Muscle layer of duodenum (tissue), 2 donors: ENCODE measurements around the gene CALML6.
"Not testable (repeated sequence)": the region's sequence is repeated elsewhere in the genome, so short reads cannot be mapped to it uniquely, and the experiment has no call there.

Source experiments
- H3K27ac ChIP-seq: one replicate; pipeline ENCODE4 v1.7.0; 2013; ENCODE audit warnings: mild to moderate bottlenecking, low read length
- H3K27me3 ChIP-seq: one replicate; pipeline ENCODE4 v1.7.0; 2013; ENCODE audit warnings: low read depth, mild to moderate bottlenecking, control low read depth, low read length
- H3K36me3 ChIP-seq, 2 donors: one replicate each; pipeline ENCODE4 v1.7.0; 2013; ENCODE audit warnings: low read length in 2 of 2, control low read depth in 1 of 2, mild to moderate bottlenecking in 1 of 2; ENCODE audit not compliant: insufficient read depth in 2 of 2, control insufficient read depth in 1 of 2
- H3K4me1 ChIP-seq, 2 donors: one replicate each; pipeline ENCODE4 v1.7.0; 2013; ENCODE audit warnings: low read length in 2 of 2, mild to moderate bottlenecking in 2 of 2, control low read depth in 1 of 2, moderate library complexity in 1 of 2; ENCODE audit not compliant: insufficient read depth in 2 of 2, control insufficient read depth in 1 of 2
- H3K4me3 ChIP-seq, 2 donors: one replicate each; pipeline ENCODE4 v1.7.0; 2013; ENCODE audit warnings: low read length in 2 of 2, low read depth in 1 of 2, mild to moderate bottlenecking in 1 of 2
- H3K9me3 ChIP-seq, 2 donors: one replicate each; pipeline ENCODE4 v1.7.0; 2013; ENCODE audit warnings: low read length in 2 of 2, control low read depth in 1 of 2, mild to moderate bottlenecking in 1 of 2; ENCODE audit not compliant: control insufficient read depth in 1 of 2
- donor health status: healthy.

The CALML6 gene

DNA sequence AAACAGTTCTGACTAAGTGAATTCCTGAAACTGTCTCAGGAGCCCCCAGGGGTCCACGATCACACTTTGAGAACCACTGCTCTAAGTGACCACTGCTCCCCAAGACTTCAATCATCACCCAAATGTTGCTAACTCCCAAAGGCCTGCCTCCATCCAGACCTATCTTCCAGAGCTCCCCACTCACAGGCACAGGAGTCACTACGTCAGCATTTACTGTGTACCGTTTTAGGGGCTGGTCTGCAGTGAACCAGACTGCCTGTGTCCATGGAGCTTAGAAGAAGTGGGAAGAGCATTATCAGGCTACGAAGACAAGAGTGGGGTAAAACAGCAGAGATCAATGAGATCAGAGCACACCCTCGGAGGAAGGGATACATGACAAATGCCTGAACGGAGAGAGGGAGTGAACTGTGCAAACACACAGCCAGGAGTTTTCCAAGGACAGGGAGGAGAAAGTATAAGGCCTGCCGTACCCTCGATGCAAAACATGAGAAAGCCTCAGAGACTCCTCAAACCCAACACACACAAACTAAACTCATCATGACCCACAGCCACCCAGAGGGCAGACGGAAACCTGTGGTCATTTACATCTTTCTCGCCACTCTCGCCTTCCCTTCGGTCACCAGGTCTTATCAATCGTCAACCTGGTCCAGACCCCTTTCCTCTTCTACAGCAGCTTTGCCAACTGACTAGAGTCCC, 34.3 kb upstream of the CALML6 start:
- Histone ChIP-seq H3K27ac (peak overlapping the region; percentile 36), H3K4me1 (peaks cover 2 to 59% of the 10 kb centered on the region in 2 donors), H3K27me3 (no peaks in the 10 kb centered on the region), H3K4me3 (peak overlapping the region in 1 of 2 donors; percentile 13), H3K9me3 (no peaks in the 10 kb centered on the region), H3K36me3 (peaks cover 5 to 12% of the 10 kb centered on the region in 2 donors)

DNA sequence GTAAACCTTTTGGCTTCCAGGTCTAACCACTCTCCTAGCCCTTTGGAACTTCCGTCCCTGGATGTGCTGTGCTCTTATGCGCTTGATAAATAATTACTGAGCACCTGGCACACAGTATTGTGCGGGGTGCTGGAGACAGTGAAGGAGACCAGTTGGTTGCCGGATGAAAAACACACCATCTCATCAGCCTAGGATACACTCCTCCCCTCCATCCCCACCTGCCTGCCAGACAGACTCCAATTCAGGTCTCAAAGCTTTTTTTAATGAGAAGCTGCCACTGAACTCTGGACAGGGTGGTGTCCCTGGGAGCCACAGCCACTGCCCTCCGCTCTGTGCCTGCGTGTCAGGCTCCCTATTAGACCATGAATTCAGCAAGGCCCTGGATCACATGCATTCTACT, 33.3 kb upstream of the CALML6 start:
- Histone ChIP-seq H3K27me3 (no peaks in the 10 kb centered on the region), H3K27ac (no peak overlapping the region), H3K4me1 (peaks cover 0 to 58% of the 10 kb centered on the region in 2 donors), H3K9me3 (no peaks in the 10 kb centered on the region), H3K4me3 (no peak overlapping the region), H3K36me3 (peaks cover 0 to 3% of the 10 kb centered on the region in 2 donors)

DNA sequence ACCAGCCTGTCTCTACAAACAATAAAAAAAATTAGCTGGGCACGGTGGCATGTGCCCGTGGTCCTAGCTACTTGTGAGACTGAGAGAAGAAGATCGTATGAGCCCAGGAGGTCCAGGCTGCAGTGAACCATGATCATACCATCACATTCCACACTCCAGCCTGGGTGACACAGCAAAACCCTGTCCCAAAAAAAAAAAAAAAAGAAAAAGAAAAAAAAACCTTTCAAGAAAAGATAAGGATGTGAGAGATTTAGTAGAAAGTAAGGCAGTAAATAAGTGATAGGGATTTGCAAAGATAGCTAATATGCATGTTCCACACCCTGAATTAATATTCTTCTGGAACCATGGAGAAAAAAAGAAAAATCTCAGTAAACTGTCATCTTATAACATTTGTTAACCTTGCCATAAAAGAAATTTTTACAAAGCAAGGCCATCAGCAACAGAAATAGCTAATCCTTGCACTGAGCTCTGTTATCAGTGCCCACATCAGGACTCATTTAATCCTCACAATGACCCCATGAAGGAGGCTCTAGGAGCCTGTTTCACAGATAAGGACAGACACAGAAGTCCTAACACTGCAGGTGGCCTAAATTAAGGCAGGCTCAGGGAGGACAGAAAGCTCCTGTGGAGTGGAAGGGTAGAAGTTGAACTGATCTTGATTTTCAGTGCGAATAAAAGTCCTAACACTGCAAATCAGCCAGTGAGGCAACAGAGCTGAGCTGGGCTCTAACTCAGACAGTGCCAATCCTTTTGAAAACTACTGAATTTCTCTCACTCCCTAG, 31.8 kb upstream of the CALML6 start:
- Histone ChIP-seq H3K27ac (no peak overlapping the region), H3K4me3 (no peak overlapping the region), H3K36me3 (peaks cover 0 to 3% of the 10 kb centered on the region in 2 donors), H3K4me1 (peaks cover 0 to 62% of the 10 kb centered on the region in 2 donors), H3K27me3 (no peaks in the 10 kb centered on the region), H3K9me3 (no peaks in the 10 kb centered on the region)

GRCh38 chr1:1883890-1884289, 31.2 kb upstream of the CALML6 start:
- H3K27me3 ChIP-seq, H3K27ac ChIP-seq, H3K9me3 ChIP-seq, H3K36me3 ChIP-seq, H3K4me3 ChIP-seq: not testable (repeated sequence)
- H3K4me1 ChIP-seq, result peaks cover 3 to 64% of the 10 kb centered on the region in 2 donors

DNA sequence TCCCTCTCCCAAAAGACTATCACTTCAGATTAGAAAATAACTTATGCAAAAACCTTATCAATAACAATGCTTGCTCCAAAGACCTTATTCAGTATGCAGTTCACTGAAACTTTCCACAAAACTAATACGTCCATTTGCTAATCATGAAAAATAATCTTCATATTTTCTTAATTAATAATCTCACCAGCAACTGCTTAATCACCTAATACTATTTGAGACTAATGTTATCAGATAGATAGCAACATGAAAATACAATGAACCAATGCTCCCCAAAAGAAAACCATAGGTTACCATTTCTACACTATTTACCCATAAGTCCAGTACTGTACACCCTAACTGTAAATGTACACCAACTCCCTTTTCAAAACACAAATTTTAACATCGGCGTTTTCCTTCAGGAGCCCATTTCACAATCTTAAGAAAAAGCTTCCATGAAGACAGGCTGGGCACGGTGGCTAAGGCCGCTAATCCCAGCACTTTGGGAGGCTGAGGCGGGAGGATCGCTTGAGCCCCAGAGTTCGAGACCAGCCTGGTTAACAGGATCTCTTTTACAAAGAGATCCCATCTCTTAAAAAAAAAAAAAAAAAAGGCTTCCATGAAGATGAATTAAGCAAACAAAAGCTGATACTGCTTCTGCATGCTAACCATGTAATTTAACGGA, 25.8 kb upstream of the CALML6 start:
- H3K4me3 ChIP-seq, result peak overlapping the region; percentile 78 to 88
- peaks cover 7 to 41% of the 10 kb centered on the region in 2 donors for H3K4me1 ChIP-seq
- no peaks in the 10 kb centered on the region for H3K36me3 ChIP-seq
- peak overlapping the region; percentile 74 for H3K27ac ChIP-seq
- H3K27me3 ChIP-seq, result no peaks in the 10 kb centered on the region
- H3K9me3 ChIP-seq, result no peaks in the 10 kb centered on the region

- H3K27me3 ChIP-seq, result no peaks in the 10 kb centered on the region
- no peaks in the 10 kb centered on the region for H3K36me3 ChIP-seq
- no peaks in the 10 kb centered on the region for H3K9me3 ChIP-seq
- peak overlapping the region; percentile 74 for H3K27ac ChIP-seq
- H3K4me3 ChIP-seq, result peak overlapping the region; percentile 78 to 88
- H3K4me1 ChIP-seq, result peaks cover 7 to 48% of the 10 kb centered on the region in 2 donors
These were observed 25.1 kb upstream of the CALML6 start for GRCh38 chr1:1889847-1890505.

DNA sequence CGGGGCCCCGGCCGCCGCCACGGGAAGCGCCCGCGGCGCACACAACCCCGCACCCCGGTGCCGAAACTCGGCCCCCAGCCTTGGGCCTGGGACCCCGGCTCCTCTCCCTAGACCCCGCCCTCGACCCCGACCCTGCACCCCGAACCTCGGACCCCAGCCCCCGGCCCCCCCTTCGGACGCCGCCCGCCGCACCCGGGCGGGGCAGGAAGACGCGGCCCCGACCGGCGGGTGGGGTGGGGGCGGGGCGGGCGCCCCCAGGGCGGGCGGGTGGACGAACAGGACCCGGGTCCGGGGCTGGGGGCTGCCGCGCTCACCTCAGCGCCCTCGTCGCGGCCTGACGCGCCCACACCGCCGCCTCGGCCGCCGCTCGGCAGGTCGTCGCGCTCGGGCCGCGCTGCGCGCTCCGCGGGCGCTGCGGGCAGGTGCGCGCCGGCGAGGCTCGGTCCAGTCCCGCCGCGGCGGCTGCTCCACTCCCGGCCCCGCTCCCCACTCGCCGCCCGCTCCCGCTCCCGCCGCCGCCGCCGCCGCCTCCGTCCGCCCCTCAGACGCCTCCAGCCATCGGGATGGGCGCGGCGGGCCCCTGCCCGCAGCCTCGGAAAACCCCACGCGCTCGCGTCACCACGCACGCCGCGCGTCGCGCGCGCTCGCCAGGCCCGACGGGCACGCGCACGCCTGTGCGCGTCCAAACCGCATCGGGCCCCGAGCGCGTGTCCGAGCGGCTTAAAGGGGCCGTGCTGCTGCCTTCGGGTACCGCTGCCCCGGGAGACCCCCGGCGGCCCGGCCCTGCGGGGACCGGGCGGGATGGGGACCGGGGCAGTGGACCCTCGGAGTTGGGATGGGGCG, 24.3 kb upstream of the CALML6 start, which contains the start of gene GNB1:
Gene GNB1, minus strand, starts transcription at position 582 of the 843 bp plus-strand sequence. CDS start 65,634 bp downstream, outside the sequence.
- peaks cover 7 to 50% of the 10 kb centered on the region in 2 donors for H3K4me1 ChIP-seq
- no peaks in the 10 kb centered on the region for H3K9me3 ChIP-seq
- H3K27ac ChIP-seq, result peak within 1 kb of the TSS; percentile 78
- no peaks in the 10 kb centered on the region for H3K36me3 ChIP-seq
- H3K4me3 ChIP-seq, result peak within 1 kb of the TSS; percentile 78 to 88
- no peaks in the 10 kb centered on the region for H3K27me3 ChIP-seq

- H3K36me3 ChIP-seq, result no peaks in the 10 kb centered on the region
- H3K27ac ChIP-seq, result peak overlapping the region; percentile 78
- H3K4me1 ChIP-seq, result peaks cover 7 to 45% of the 10 kb centered on the region in 2 donors
- peaks cover 4% of the 10 kb centered on the region for H3K27me3 ChIP-seq
- H3K4me3 ChIP-seq, result peak overlapping the region; percentile 66 to 73
- no peaks in the 10 kb centered on the region for H3K9me3 ChIP-seq
These were observed 23.5 kb upstream of the CALML6 start for GRCh38 chr1:1891349-1892078.

GRCh38 chr1:1892079-1892762, 22.8 kb upstream of the CALML6 start:
- Histone ChIP-seq H3K27me3 (peaks cover 4% of the 10 kb centered on the region), H3K9me3 (no peaks in the 10 kb centered on the region), H3K4me1 (peaks cover 7 to 41% of the 10 kb centered on the region in 2 donors), H3K27ac (peak overlapping the region; percentile 78), H3K4me3 (peak overlapping the region; percentile 66 to 73), H3K36me3 (no peaks in the 10 kb centered on the region)
